ENCODE results near the gene ERCC6. TPM values are rescaled to one million over a fixed set of nuclear protein-coding genes. Genes with fewer than 3 reads are reported as not detected.

The ERCC6 gene
- total RNA-seq, 1 experiment from 2014 or later, result 36.7 TPM

DNA sequence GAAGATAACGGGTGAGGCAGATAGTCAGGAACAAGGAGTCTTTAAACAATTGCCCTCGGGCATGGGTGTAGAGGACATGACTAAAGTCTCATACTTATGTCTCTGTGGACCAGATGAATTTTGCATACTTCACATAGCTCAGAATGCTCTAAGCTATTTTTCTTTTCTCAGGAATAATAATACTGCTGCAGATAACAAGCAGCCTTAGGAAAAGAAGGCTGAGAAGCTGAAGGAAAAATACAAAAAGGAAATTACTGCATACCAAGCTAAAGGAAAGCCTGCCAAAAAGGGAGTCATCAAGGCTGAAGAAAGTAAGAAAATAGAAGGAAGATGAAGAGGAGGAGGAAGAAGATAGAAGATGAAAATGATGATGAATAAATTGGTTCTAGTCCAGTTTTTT lies 13.4 kb upstream of the ERCC6 start:
- Histone ChIP-seq H4K20me1 (ENCODE audit: low read length) (no peaks in the 10 kb centered on the region), H3K9me3 (ENCODE audit: low read length) (0 out of 2 replicates have a peak, but pooled peaks cover 4% of the 10 kb centered on the region), H3K79me2 (ENCODE audit: low read length) (no peaks in the 10 kb centered on the region), H3K27me3 (ENCODE audit: low read length) (no peaks in the 10 kb centered on the region), H3K4me1 (ENCODE audit: insufficient read depth, low read length) (peaks cover 44% of the 10 kb centered on the region), H3K9me2 (replicated peaks; ENCODE audit: low read length) (no peaks in the 10 kb centered on the region), H3F3A (ENCODE audit: low read length, unreplicated experiment) (peaks cover 25% of the 10 kb centered on the region), H2AFZ (ENCODE audit: low read length) (peak overlapping the region; percentile 4; the same call in 1 of the 2 replicates), H3K4me3 (ENCODE audit: low read length) (peak overlapping the region; percentile 6), H3K4me2 (ENCODE audit: low read length) (peak overlapping the region; percentile 76), H3K9ac (ENCODE audit: low read length) (no peak overlapping the region; the same call in 1 of the 2 replicates), H3K27ac (ENCODE audit: low read length) (peak overlapping the region; percentile 89), H3K36me3 (ENCODE audit: low read depth, low read length) (no peaks in the 10 kb centered on the region)
- no TSS peak for BruUV-seq (replicated peaks)
- CTCF ChIA-PET, result interaction anchor here (0.6 to 1.4 kb wide), 5 partner anchors 13 to 1437 kb away, joined by 3 to 10 read pairs (median 4); partner anchors contain the start of gene ERCC6
- ATAC-seq (peak; percentile 83), DNase-seq (peak; percentile 100)
- POLR2A ChIA-PET (ENCODE audit: unreplicated experiment), result interaction anchor here (0.6 to 1.0 kb wide), 5 partner anchors 13 to 514 kb away, joined by 3 to 34 read pairs (median 4); partner anchors contain the start of gene ERCC6
- intact Hi-C loops (cut with micrococcal nuclease), result loop anchor here (1.0 to 2.0 kb wide), 2 partner anchors 13 to 43 kb away; partner anchors contain the start of gene ERCC6
- TF ChIP-seq CTCF (conservative IDR thresholded peaks at IDR 0.05; ENCODE audit: low read depth, low read length) (no peak), EZH2phosphoT487 (IDR thresholded peaks at IDR 0.05; ENCODE audit: borderline replicate concordance, low read length) (no peak), EZH2 (IDR thresholded peaks at IDR 0.05; ENCODE audit: low read length, unreplicated experiment) (no peak)

DNA sequence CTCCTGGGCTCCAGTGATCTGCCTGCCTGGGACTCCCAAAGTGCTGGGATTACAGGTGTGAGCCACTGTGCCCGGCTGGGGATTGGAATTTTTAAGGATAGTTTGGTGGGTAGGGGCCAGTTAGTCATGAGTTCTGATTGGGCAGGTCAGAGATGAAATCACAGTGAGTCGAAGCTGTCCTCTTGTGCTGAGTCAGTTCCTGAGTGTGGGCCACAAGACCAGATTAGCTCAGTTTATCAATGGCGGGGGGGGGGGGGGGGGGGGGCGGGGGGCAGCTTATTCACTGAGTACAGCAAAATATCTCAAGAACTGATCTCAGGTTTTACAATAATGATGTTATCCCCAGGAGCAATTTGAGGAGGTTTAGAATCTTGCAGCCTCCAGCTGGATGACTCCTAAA lies 11.6 kb upstream of the ERCC6 start:
- Histone ChIP-seq H2AFZ (ENCODE audit: low read length) (0 out of 2 replicates have a peak overlapping the region, but pooled peaks have one; percentile 13), H3K4me3 (ENCODE audit: low read length) (no peak overlapping the region), H4K20me1 (ENCODE audit: low read length) (no peaks in the 10 kb centered on the region), H3K4me1 (ENCODE audit: insufficient read depth, low read length) (peaks cover 44% of the 10 kb centered on the region), H3F3A (ENCODE audit: low read length, unreplicated experiment) (peaks cover 25% of the 10 kb centered on the region), H3K79me2 (ENCODE audit: low read length) (no peaks in the 10 kb centered on the region), H3K36me3 (ENCODE audit: low read depth, low read length) (no peaks in the 10 kb centered on the region), H3K27ac (ENCODE audit: low read length) (peak overlapping the region; percentile 89), H3K9ac (ENCODE audit: low read length) (peak overlapping the region; percentile 20), H3K9me3 (ENCODE audit: low read length) (0 out of 2 replicates have a peak, but pooled peaks cover 4% of the 10 kb centered on the region), H3K4me2 (ENCODE audit: low read length) (peak overlapping the region; percentile 76), H3K27me3 (ENCODE audit: low read length) (no peaks in the 10 kb centered on the region), H3K9me2 (replicated peaks; ENCODE audit: low read length) (no peaks in the 10 kb centered on the region)
- ChIA-PET CTCF (interaction anchor here (0.7 to 0.8 kb wide), 2 partner anchors 12 to 43 kb away, joined by 5 to 11 read pairs; partner anchors contain the start of gene ERCC6), POLR2A (ENCODE audit: unreplicated experiment) (interaction anchor here (1.6 kb wide), 1 partner anchor 12 kb away, joined by 20 read pairs; the partner anchor contains the start of gene ERCC6)
- no peak for TF ChIP-seq CTCF (conservative IDR thresholded peaks at IDR 0.05; ENCODE audit: low read depth, low read length)
- TF ChIP-seq EZH2 (IDR thresholded peaks at IDR 0.05; ENCODE audit: low read length, unreplicated experiment), result no peak
- no peak for TF ChIP-seq EZH2phosphoT487 (IDR thresholded peaks at IDR 0.05; ENCODE audit: borderline replicate concordance, low read length)
- ATAC-seq (peak; percentile 80), DNase-seq (peak; percentile 99)
- BruUV-seq (replicated peaks), result no TSS peak
- intact Hi-C loops (cut with micrococcal nuclease), result no loop called here

All from PC-3 (cell line).